OCI-LY3 (cell line): Measurements from ENCODE around the gene PDHX.

Source experiments
- H2AFZ ChIP-seq: fragments of 200-600, 300-600 bp; shearing (Covaris generic); 2 replicates; pipeline ENCODE4 v1.6.0; 2014; ENCODE audit warnings: antibody characterized with exemption, low read depth, low read length
- H3K27ac ChIP-seq: fragments of 200-600, 300-600 bp; sonication (generic); 2 replicates; pipeline ENCODE4 v1.5.1; 2014; ENCODE audit warnings: mild to moderate bottlenecking, low read length, moderate library complexity, mixed read lengths
- H3K27me3 ChIP-seq: fragments of 200-600, 300-600 bp; sonication (generic); 2 replicates; pipeline ENCODE4 v1.6.1; 2014; ENCODE audit warnings: low read depth, low read length, mixed read lengths
- H3K36me3 ChIP-seq: fragments of 200-600, 300-600 bp; sonication (generic); replicated peaks from 2 replicates; pipeline ENCODE3; 2014; ENCODE audit warnings: low read depth, low read length, mixed read lengths
- H3K4me1 ChIP-seq: fragments of 300-600, 200-600 bp; sonication (generic); 2 replicates; pipeline ENCODE4 v1.6.1; 2014; ENCODE audit warnings: low read length, mixed read lengths
- H3K4me2 ChIP-seq: fragments of 200-600, 300-600 bp; sonication (generic); 2 replicates; pipeline ENCODE4 v1.6.1; 2014; ENCODE audit warnings: low read length, mixed read lengths
- H3K4me3 ChIP-seq: fragments of 300-600, 200-600 bp; sonication (generic); 2 replicates; pipeline ENCODE4 v1.5.1; 2014; ENCODE audit warnings: antibody characterized with exemption, mild to moderate bottlenecking, low read length, moderate library complexity
- H3K79me2 ChIP-seq: fragments of 300-600, 200-600 bp; shearing (Covaris generic); 2 replicates; pipeline ENCODE4 v1.6.1; 2014; ENCODE audit warnings: mild to moderate bottlenecking, low read length, mixed read lengths
- H3K9ac ChIP-seq: fragments of 300-600, 200-600 bp; shearing (Covaris generic); 2 replicates; pipeline ENCODE4 v1.6.0; 2014; ENCODE audit warnings: mild to moderate bottlenecking, low read length, moderate library complexity
- H3K9me3 ChIP-seq: fragments of 200-600, 300-600 bp; shearing (Covaris generic); 2 replicates; pipeline ENCODE4 v1.6.1; 2014; ENCODE audit warnings: low read length, mixed read lengths; ENCODE audit not compliant: insufficient read depth
- H4K20me1 ChIP-seq: fragments of 200-600, 300-600 bp; sonication (generic); 2 replicates; pipeline ENCODE4 v1.6.1; 2016; ENCODE audit warnings: low read length, mixed read lengths; ENCODE audit not compliant: insufficient read depth
- EZH2phosphoT487 ChIP-seq: fragments of 200-600 bp; shearing (Covaris generic); IDR thresholded peaks from 2 replicates; pipeline ENCODE4 v1.6.1; 2018; ENCODE audit warnings: antibody characterized with exemption, mixed run types, low read depth
- TF ChIP-seq, protein P1 (sequence below): fragments of 200-600, 300-600 bp; sonication (generic); IDR thresholded peaks from 2 replicates; pipeline ENCODE4 v1.5.1; 2014; ENCODE audit warnings: antibody characterized with exemption, low read length, low read depth

The PDHX gene

GRCh38 chr11:34984514-34984913, 68.1 kb downstream of the PDHX start:
- H2AFZ ChIP-seq = no peak overlapping the region
- no peak overlapping the region for H3K4me3 ChIP-seq
- no peak for TF ChIP-seq EZH2phosphoT487
- TF ChIP-seq, protein P1, sequence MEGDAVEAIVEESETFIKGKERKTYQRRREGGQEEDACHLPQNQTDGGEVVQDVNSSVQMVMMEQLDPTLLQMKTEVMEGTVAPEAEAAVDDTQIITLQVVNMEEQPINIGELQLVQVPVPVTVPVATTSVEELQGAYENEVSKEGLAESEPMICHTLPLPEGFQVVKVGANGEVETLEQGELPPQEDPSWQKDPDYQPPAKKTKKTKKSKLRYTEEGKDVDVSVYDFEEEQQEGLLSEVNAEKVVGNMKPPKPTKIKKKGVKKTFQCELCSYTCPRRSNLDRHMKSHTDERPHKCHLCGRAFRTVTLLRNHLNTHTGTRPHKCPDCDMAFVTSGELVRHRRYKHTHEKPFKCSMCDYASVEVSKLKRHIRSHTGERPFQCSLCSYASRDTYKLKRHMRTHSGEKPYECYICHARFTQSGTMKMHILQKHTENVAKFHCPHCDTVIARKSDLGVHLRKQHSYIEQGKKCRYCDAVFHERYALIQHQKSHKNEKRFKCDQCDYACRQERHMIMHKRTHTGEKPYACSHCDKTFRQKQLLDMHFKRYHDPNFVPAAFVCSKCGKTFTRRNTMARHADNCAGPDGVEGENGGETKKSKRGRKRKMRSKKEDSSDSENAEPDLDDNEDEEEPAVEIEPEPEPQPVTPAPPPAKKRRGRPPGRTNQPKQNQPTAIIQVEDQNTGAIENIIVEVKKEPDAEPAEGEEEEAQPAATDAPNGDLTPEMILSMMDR = no peak
- no peaks in the 10 kb centered on the region for H4K20me1 ChIP-seq
- H3K79me2 ChIP-seq = no peaks in the 10 kb centered on the region
- H3K27ac ChIP-seq = no peak overlapping the region
- no peaks in the 10 kb centered on the region for H3K9me3 ChIP-seq
- no peaks in the 10 kb centered on the region for H3K27me3 ChIP-seq
- H3K4me2 ChIP-seq = no peak overlapping the region
- H3K9ac ChIP-seq = no peak overlapping the region
- peaks cover 16% of the 10 kb centered on the region for H3K36me3 ChIP-seq
- H3K4me1 ChIP-seq = no peaks in the 10 kb centered on the region

DNA sequence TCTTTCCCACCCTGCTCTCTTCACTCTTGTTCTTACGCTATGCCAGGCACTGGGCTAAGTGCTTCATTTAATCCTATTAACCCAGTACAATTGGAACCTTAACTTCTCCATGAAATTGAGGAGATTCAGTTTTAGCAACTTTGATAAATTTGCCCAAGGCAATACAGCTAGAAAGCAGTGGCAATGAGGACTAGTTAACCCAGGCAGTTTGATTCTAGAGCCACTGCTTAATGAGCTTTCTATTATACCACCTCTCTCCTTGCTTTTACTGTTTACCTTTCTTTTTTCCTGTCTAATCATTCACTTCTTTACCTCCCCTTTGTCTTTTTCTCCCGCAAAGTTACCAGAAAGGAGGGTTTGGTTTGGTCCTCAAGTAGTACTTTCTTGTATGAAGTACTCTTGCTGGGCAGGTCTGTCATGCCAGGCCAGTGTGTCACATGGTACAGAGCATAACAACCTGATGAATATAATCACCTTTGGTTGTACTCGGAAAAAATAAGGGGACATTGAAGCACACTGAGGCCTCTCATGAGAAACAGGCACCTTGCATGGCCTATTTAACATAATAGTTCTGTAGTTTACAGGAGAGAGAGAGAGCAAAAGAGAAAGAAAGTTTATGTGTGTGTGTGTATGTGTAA, 70.6 kb downstream of the PDHX start:
- Histone ChIP-seq H3K4me1 (no peaks in the 10 kb centered on the region), H3K79me2 (no peaks in the 10 kb centered on the region), H3K9me3 (no peaks in the 10 kb centered on the region), H2AFZ (no peak overlapping the region), H3K27ac (no peak overlapping the region), H3K9ac (no peak overlapping the region), H3K4me3 (no peak overlapping the region), H3K27me3 (no peaks in the 10 kb centered on the region), H3K36me3 (peaks cover 16% of the 10 kb centered on the region), H4K20me1 (no peaks in the 10 kb centered on the region), H3K4me2 (no peak overlapping the region)
- TF ChIP-seq EZH2phosphoT487 = no peak
- TF ChIP-seq, protein P1 = no peak

- Histone ChIP-seq H3K9ac (no peak overlapping the region), H3K9me3 (no peaks in the 10 kb centered on the region), H4K20me1 (no peaks in the 10 kb centered on the region), H3K4me2 (no peak overlapping the region), H3K79me2 (no peaks in the 10 kb centered on the region), H3K27ac (no peak overlapping the region), H3K4me1 (no peaks in the 10 kb centered on the region), H3K36me3 (peaks cover 16% of the 10 kb centered on the region), H3K27me3 (no peaks in the 10 kb centered on the region), H3K4me3 (no peak overlapping the region), H2AFZ (no peak overlapping the region)
- TF ChIP-seq EZH2phosphoT487 = no peak
- TF ChIP-seq, protein P1 = no peak
Measured at GRCh38 chr11:34987617-34988016, 71.2 kb downstream of the PDHX start.

GRCh38 chr11:34988294-34989255, 72.2 kb downstream of the PDHX start:
- no peaks in the 10 kb centered on the region for H3K4me1 ChIP-seq
- H3K9ac ChIP-seq = no peak overlapping the region
- no peaks in the 10 kb centered on the region for H4K20me1 ChIP-seq
- no peak overlapping the region for H3K4me3 ChIP-seq
- peaks cover 16% of the 10 kb centered on the region for H3K36me3 ChIP-seq
- H3K9me3 ChIP-seq = no peaks in the 10 kb centered on the region
- no peaks in the 10 kb centered on the region for H3K27me3 ChIP-seq
- H3K79me2 ChIP-seq = no peaks in the 10 kb centered on the region
- TF ChIP-seq, protein P1 = no peak
- no peak for TF ChIP-seq EZH2phosphoT487
- H3K27ac ChIP-seq = no peak overlapping the region
- H2AFZ ChIP-seq = no peak overlapping the region
- H3K4me2 ChIP-seq = no peak overlapping the region
